Bladder microvascular endothelial cell (primary cell): ENCODE results near the gene GJC3. TPM values are rescaled to one million over a fixed set of nuclear protein-coding genes. Genes with fewer than 3 reads are reported as not detected.

Experiments used
- total RNA-seq: library from RNA; depleted of rRNA; stranded (reverse); fragments of >200 nt; gene quantifications from 2 replicates; pipeline ENCODE4 v1.2.3, GENCODE V29; 2014

The GJC3 gene, protein sequence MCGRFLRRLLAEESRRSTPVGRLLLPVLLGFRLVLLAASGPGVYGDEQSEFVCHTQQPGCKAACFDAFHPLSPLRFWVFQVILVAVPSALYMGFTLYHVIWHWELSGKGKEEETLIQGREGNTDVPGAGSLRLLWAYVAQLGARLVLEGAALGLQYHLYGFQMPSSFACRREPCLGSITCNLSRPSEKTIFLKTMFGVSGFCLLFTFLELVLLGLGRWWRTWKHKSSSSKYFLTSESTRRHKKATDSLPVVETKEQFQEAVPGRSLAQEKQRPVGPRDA
- total RNA-seq: 0.16 and 0.31 TPM in 2 replicates

DNA sequence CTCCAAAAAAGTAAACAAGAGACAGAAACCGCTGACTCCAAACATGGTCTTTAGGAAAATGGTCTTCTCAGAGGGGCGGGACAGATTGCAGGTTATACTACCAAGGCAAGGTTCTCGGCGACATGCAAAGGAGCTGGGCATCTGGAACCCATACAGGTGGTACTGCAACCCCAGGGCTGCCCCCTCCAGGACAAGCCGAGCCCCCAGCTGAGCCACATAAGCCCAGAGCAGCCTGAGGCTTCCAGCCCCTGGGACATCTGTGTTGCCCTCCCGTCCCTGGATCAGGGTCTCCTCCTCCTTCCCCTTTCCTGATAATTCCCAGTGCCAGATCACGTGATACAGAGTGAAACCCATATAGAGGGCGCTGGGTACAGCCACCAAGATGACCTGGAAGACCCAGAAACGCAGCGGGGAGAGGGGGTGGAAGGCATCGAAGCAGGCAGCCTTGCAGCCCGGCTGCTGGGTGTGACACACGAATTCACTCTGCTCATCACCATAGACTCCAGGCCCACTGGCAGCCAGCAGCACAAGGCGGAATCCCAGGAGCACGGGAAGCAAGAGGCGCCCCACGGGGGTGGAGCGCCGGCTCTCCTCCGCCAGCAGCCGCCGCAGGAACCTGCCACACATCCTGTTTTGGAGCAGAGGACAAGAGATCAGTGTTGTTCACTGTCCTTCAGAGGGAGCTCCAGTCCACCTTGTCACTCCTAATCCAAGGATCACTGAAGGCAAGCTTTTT lies at the start of gene GJC3:
Gene GJC3 (minus strand): TSS at position 627 of the 736 bp plus-strand sequence. CDS start 0 bp downstream, at position 627.

GRCh38 chr7:99975782-99976521 lies 46.5 kb upstream of the GJC3 start, which contains the start of gene AZGP1:
AZGP1 (minus strand) TSS chr7:99976031; CDS start chr7:99976020, 11 bp downstream.

DNA sequence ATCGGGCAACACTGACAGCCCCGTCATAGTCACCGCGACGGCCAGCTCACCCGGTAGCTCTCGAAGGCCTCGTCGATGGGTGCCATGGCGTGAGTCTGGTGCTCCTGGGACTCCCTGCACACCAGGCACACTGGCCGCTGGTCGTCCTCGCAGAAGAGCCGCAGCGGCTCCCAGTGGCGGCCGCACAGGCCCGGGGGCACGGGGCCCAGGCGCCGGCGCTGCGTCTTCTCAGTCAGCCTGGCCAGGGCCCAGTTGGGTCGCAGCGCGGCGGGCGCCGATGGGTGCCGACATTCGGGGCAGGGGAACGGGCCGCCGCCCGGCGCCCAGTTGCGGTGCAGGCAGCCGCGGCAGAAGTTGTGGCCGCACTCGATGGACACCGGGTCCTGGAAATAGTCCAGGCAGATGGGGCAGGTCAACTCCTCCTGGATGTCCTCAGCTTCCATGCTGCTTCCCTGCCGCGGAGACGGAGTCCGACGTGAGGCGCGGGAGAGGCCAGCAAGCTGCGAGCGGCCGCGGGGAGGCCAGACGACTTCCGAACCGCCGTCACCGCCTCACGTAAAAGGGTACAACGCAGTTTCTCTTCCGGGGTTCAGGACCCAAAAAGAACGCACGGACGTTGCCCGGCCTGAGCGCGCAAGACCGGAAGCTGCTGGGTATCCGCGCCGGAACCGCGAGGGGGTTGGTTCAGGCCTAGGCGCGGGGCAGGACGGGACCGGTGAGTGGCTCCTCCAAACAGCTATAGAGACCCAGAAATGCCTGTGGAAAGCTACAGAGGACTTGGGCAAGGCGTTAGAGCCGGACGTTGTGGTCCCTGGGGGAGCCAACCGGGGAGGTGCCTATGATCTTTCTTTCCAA lies 10.2 kb downstream of the GJC3 start, which contains the start of gene TRIM4:
Gene TRIM4 (minus strand): TSS at position 572 of the 855 bp plus-strand sequence. CDS start 129 bp downstream, at position 443.

DNA sequence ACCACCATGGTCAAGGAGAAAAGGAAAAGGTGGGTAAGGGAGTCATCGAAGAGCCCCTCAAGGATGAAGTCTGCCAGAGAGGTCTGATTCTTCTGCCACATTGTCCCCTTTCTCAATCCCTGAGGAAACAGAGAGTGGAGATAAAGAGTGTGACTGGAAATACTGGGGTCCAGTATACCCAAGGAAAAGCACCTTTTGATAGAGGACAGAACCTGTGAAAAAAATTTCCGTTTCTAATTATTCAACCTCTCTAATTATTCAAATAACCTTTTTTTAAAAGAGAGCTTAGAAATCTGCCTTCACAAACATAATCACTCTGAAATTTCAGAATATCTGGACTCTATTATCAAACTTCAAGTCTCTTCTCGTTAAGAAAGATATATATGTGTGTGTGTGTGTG lies 52.5 kb downstream of the GJC3 start, which contains the start of gene OR2AE1:
Gene OR2AE1 (minus strand): TSS at position 101 of the 400 bp plus-strand sequence. CDS start 0 bp downstream, at position 101.

Other genes with a start within 250 kb of the GJC3 start
- gene CYP3A5, start 249.6 kb downstream of the GJC3 start, total RNA-seq: not detected in 2 replicates
- not detected in 2 replicates for gene CYP3A7, start 194.4 kb downstream of the GJC3 start, total RNA-seq
- not detected in 2 replicates for gene CYP3A4, start 145.4 kb downstream of the GJC3 start, total RNA-seq
- not detected in 2 replicates for gene CYP3A43, start 101.6 kb downstream of the GJC3 start, total RNA-seq
- gene OR2AE1, start 52.6 kb downstream of the GJC3 start, total RNA-seq: under 0.01 and 0.25 TPM in 2 replicates
- gene TRIM4, start 10.1 kb downstream of the GJC3 start, total RNA-seq: 14.2 and 24.7 TPM in 2 replicates
- gene AZGP1, start 46.4 kb upstream of the GJC3 start, total RNA-seq: not detected in 2 replicates
- gene ZKSCAN1, start 86.0 kb upstream of the GJC3 start, total RNA-seq: 18.3 and 55.8 TPM in 2 replicates
- 5.8 and 8.4 TPM in 2 replicates for gene ZSCAN21, start 120.2 kb upstream of the GJC3 start, total RNA-seq
- gene ZNF3, start 152.1 kb upstream of the GJC3 start, total RNA-seq: 17.8 and 35.7 TPM in 2 replicates
- gene COPS6, start 159.3 kb upstream of the GJC3 start, total RNA-seq: 87.1 and 87.8 TPM in 2 replicates
- gene MCM7, start 171.8 kb upstream of the GJC3 start, total RNA-seq: 98.1 and 113 TPM in 2 replicates
- 16.4 and 19.5 TPM in 2 replicates for gene AP4M1, start 172.0 kb upstream of the GJC3 start, total RNA-seq
- gene TAF6, start 189.7 kb upstream of the GJC3 start, total RNA-seq: 18.5 and 46.6 TPM in 2 replicates
- gene CNPY4, start 190.0 kb upstream of the GJC3 start, total RNA-seq: 38.9 and 45.6 TPM in 2 replicates
- 1.8 and 2.0 TPM in 2 replicates for gene MBLAC1, start 197.3 kb upstream of the GJC3 start, total RNA-seq
- gene LAMTOR4, start 219.3 kb upstream of the GJC3 start, total RNA-seq: 98.6 and 171 TPM in 2 replicates
- gene TRAPPC14, start 229.1 kb upstream of the GJC3 start, total RNA-seq: 3.9 and 7.7 TPM in 2 replicates
- 0.49 and 0.88 TPM in 2 replicates for gene GAL3ST4, start 239.0 kb upstream of the GJC3 start, total RNA-seq
- 1.3 and 3.9 TPM in 2 replicates for gene GPC2, start 247.8 kb upstream of the GJC3 start, total RNA-seq
- gene STAG3, start 248.3 kb upstream of the GJC3 start, total RNA-seq: 0.25 and 0.32 TPM in 2 replicates